Tibial artery (tissue), 4 donors: Measurements from ENCODE around the gene MARK1.

Experiments
- DNase-seq, 2 donors: peaks; one replicate each; pipeline ENCODE4 v3.0.0-alpha.2; 2019
- H3K27ac ChIP-seq, 2 donors: fragments of 200-600 bp; sonication (generic) in 1 of 2; 1 replicate in 1 of 2; 2 replicates in 1 of 2; pipeline ENCODE4 v1.5.1; 2018 to 2019; ENCODE audit warnings: mild to moderate bottlenecking in 1 of 2
- H3K27me3 ChIP-seq, 2 donors: fragments of 200-600 bp; sonication (generic) in 1 of 2; one replicate each; pipeline versions ENCODE4 v1.5.1 to v1.6.0; 2016 to 2019
- H3K36me3 ChIP-seq, 3 donors: fragments of 200-600 bp; sonication (generic) in 2 of 3; one replicate each; pipeline ENCODE4 v1.5.1; 2016 to 2019; ENCODE audit warnings: mild to moderate bottlenecking in 2 of 3
- H3K4me1 ChIP-seq, 4 donors: fragments of 200-600 bp; sonication (generic) in 2 of 4; 1 replicate in 3 of 4; 2 replicates in 1 of 4; pipeline ENCODE4 v1.5.1; 2016 to 2019
- H3K4me3 ChIP-seq, 2 donors: fragments of 200-600 bp; sonication (generic) in 1 of 2; 1 replicate in 1 of 2; 2 replicates in 1 of 2; pipeline ENCODE4 v1.5.1; 2018 to 2019; ENCODE audit warnings: mild to moderate bottlenecking in 2 of 2
- H3K9me3 ChIP-seq, 3 donors: fragments of 200-600 bp; sonication (generic) in 1 of 3; one replicate each; pipeline ENCODE4 v1.5.1; 2016 to 2019
- intact Hi-C: fragments of 100-400 bp; cut with DNase I; formaldehyde crosslinking; loops from one replicate; pipeline ENCODE4 v1.15.0; 2023; ENCODE audit warnings: low total_unique reads
- TF ChIP-seq, protein P1 (sequence below), 2 experiments: fragments of 200-600 bp in 1 of 2; fragments of 450-650 bp in 1 of 2; IDR thresholded peaks; one replicate each; pipeline ENCODE4 v1.5.1; 2017 to 2019; ENCODE audit warnings: antibody characterized with exemption in 2 of 2, mild to moderate bottlenecking in 1 of 2, moderate library complexity in 1 of 2

The MARK1 gene

DNA sequence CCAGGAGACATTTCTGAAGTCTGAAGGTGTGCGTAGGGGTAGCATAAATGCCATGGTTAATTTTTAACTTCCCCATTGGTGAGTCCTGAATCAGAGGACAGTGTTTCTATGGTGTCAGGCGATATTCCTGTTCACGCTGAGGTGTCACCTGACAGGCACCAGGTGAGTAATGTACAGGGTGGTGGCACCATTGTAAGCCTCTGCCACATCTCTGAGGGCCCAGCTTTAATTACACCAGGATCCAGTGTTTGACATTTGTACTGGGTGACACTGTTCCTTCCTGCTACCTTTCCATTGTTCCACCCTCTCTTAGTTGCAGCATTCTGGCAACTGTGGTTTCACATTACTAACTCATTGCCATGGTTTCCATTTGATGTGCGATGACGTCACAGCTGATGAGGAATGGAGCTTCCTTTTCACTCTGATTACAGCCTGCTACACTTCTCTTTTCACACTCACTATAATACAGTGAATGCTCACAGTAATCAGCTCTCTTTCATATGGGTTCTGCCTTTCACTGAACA, 40.6 kb upstream of the MARK1 start:
- Histone ChIP-seq H3K4me1 (peaks cover 0 to 36% (median 9%) of the 10 kb centered on the region in 4 donors), H3K9me3 (no peaks in the 10 kb centered on the region), H3K4me3 (no peak overlapping the region), H3K36me3 (no peaks in the 10 kb centered on the region), H3K27me3 (no peaks in the 10 kb centered on the region), H3K27ac (no peak overlapping the region)
- intact Hi-C loops, result no loop called here
- TF ChIP-seq, protein P1, sequence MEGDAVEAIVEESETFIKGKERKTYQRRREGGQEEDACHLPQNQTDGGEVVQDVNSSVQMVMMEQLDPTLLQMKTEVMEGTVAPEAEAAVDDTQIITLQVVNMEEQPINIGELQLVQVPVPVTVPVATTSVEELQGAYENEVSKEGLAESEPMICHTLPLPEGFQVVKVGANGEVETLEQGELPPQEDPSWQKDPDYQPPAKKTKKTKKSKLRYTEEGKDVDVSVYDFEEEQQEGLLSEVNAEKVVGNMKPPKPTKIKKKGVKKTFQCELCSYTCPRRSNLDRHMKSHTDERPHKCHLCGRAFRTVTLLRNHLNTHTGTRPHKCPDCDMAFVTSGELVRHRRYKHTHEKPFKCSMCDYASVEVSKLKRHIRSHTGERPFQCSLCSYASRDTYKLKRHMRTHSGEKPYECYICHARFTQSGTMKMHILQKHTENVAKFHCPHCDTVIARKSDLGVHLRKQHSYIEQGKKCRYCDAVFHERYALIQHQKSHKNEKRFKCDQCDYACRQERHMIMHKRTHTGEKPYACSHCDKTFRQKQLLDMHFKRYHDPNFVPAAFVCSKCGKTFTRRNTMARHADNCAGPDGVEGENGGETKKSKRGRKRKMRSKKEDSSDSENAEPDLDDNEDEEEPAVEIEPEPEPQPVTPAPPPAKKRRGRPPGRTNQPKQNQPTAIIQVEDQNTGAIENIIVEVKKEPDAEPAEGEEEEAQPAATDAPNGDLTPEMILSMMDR (IDR thresholded peaks at IDR 0.05), result no peak
- no peak for DNase-seq

- no peaks in the 10 kb centered on the region for H3K4me1 ChIP-seq
- no peak for DNase-seq
- H3K27ac ChIP-seq, result no peak overlapping the region
- H3K9me3 ChIP-seq, result no peaks in the 10 kb centered on the region
- H3K27me3 ChIP-seq, result no peaks in the 10 kb centered on the region
- no peak overlapping the region for H3K4me3 ChIP-seq
- H3K36me3 ChIP-seq, result no peaks in the 10 kb centered on the region
- intact Hi-C loops, result no loop called here
- TF ChIP-seq, protein P1 (IDR thresholded peaks at IDR 0.05), result no peak
Measured at GRCh38 chr1:220491891-220492290, 36.0 kb upstream of the MARK1 start.

DNA sequence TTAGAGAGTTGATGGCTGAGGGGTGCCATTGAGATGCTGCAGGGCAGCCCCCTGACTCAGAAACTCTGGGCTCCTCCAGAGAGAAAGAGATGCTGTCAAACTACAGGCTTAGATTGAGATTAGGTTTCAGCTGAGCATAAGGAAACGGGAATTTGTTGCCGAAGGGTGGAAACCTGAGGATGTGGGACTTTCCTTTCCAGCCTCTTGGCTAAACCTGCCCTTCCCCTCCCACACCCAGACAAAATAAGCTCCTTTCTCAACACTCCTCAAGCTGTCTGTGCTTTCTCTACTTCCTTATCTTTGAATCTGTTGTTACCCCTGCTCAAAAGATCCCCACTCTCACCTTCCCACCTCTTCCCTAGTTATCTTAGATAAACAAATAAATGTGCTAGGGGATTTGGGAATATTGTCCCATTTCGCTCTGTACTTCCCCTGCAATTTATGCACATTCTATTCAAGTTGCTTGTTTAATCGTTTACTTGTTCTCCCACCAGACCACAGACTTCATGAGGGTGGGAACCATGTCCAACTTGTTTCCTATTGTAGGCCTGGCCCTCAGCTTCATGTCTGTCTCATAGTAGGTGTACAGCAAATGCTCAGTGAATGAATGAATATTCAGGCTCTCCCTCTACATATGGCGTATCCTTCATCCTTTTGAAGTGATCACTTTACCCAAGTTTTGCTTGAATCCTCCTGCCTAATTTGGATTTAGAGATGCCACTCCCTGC, 30.6 kb upstream of the MARK1 start:
- H3K4me3 ChIP-seq, result no peak overlapping the region
- no peaks in the 10 kb centered on the region for H3K36me3 ChIP-seq
- intact Hi-C loops, result no loop called here
- no peaks in the 10 kb centered on the region for H3K4me1 ChIP-seq
- H3K27ac ChIP-seq, result no peak overlapping the region
- H3K9me3 ChIP-seq, result no peaks in the 10 kb centered on the region
- no peak for DNase-seq
- H3K27me3 ChIP-seq, result no peaks in the 10 kb centered on the region
- TF ChIP-seq, protein P1 (IDR thresholded peaks at IDR 0.05), result no peak

GRCh38 chr1:220498188-220498587, 29.7 kb upstream of the MARK1 start:
- no peaks in the 10 kb centered on the region for H3K27me3 ChIP-seq
- DNase-seq, result no peak
- no peaks in the 10 kb centered on the region for H3K9me3 ChIP-seq
- H3K27ac ChIP-seq, result no peak overlapping the region
- intact Hi-C loops, result no loop called here
- TF ChIP-seq, protein P1 (IDR thresholded peaks at IDR 0.05), result no peak
- no peaks in the 10 kb centered on the region for H3K36me3 ChIP-seq
- H3K4me3 ChIP-seq, result no peak overlapping the region
- no peaks in the 10 kb centered on the region for H3K4me1 ChIP-seq

DNA sequence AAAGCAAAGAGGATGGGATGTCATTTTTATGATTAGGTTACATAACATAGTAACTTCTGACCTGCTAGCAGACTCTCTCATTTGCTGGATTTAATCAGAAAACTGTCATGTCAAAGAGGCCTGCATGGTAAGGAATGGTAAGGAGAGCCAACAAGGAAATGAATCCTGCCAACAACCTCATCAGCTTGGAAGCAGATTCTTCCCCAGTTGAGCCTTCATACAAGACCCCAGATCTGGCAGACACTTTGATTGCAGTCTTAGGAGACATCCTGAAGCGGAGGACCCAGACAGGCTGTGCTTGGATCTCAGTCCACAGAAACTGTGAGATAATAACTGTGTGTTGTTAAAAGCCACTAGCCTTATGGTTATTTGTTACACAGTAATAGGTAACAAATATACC, 27.6 kb upstream of the MARK1 start:
- Histone ChIP-seq H3K9me3 (no peaks in the 10 kb centered on the region), H3K27ac (no peak overlapping the region), H3K36me3 (no peaks in the 10 kb centered on the region), H3K4me1 (no peaks in the 10 kb centered on the region), H3K27me3 (no peaks in the 10 kb centered on the region), H3K4me3 (no peak overlapping the region)
- intact Hi-C loops, result no loop called here
- TF ChIP-seq, protein P1 (IDR thresholded peaks at IDR 0.05), result no peak
- no peak for DNase-seq
